GM19397 (cell line): Measurements from ENCODE around the gene CYP4X1.
"Not testable (repeated sequence)": the region's sequence is repeated elsewhere in the genome, so short reads cannot be mapped to it uniquely, and the experiment has no call there.

Source experiments
- ATAC-seq: cut with Tn5 transposase; IDR thresholded peaks from one replicate; pipeline ENCODE4 v1.9.1; 2021; ENCODE audit warnings: mild to moderate bottlenecking, moderate library complexity; ENCODE audit not compliant: unreplicated experiment

CYP4X1 gene

GRCh38 chr1:47069080-47069479 is 45.6 kb downstream of the CYP4X1 start:
- not testable (repeated sequence) for ATAC-seq

- not testable (repeated sequence) for ATAC-seq
Observed at GRCh38 chr1:47069509-47069908, 46.0 kb downstream of the CYP4X1 start.

GRCh38 chr1:47089356-47089755 is 65.9 kb downstream of the CYP4X1 start:
- not testable (repeated sequence) for ATAC-seq

DNA sequence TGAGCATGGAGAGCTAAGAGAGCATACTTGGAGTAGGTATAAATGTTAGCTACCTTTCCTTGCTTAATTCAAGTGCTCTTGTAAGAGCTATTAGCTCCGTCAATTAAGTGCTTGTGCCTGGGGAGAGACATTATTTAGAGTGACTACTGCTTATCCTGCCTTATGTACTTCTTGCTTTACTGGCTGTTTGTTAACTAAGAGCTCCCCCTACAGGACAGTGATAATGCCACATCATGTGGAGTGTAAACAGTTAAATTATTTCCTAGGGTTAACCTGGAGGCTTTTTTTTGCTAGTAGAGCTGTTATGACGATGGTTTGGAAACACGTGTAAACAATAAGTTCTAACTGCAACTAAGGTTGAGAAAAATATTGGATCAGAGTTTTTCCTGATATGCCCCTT is 68.0 kb downstream of the CYP4X1 start:
- not testable (repeated sequence) for ATAC-seq
